Activated CD4-positive, alpha-beta T cell treated with anti-CD3 and anti-CD28 coated beads, Interleukin-2, amount 10 ng/mL, durations not matched to agents 24 days and 14 days (primary cell): ENCODE measurements around the gene CNGA4. TPM values are rescaled to one million over a fixed set of nuclear protein-coding genes. Genes with fewer than 3 reads are reported as not detected.

Experiments
- total RNA-seq: library from RNA; stranded (reverse); gene quantifications from 2 replicates; pipeline ENCODE4 v1.2.3, GENCODE V29; 2022

The CNGA4 gene
- total RNA-seq, 1 donor from 2014 or later, result not detected

Other genes starting within 250 kb of the CNGA4 start
- gene OR56A4, start 232.1 kb upstream of the CNGA4 start, total RNA-seq, result 0.05 TPM in 1 of 2 replicates, not detected in the other
- gene OR56A1, start 208.3 kb upstream of the CNGA4 start, total RNA-seq, result not detected in 2 replicates
- gene OR56B4, start 131.4 kb upstream of the CNGA4 start, total RNA-seq, result not detected in 2 replicates
- gene OR52B2, start 68.8 kb upstream of the CNGA4 start, total RNA-seq, result not detected in 2 replicates
- not detected in 2 replicates for gene OR52W1, start 39.9 kb upstream of the CNGA4 start, total RNA-seq
- not detected in 2 replicates for gene C11orf42, start 33.5 kb upstream of the CNGA4 start, total RNA-seq
- 19.3 and 20.2 TPM in 2 replicates for gene FHIP1B, start 4.5 kb upstream of the CNGA4 start, total RNA-seq
- gene CCKBR, start 20.7 kb downstream of the CNGA4 start, total RNA-seq, result not detected in 2 replicates
- gene CAVIN3, start 81.4 kb downstream of the CNGA4 start, total RNA-seq, result 35.7 and 36.0 TPM in 2 replicates
- gene SMPD1, start 151.4 kb downstream of the CNGA4 start, total RNA-seq, result 9.4 and 10.0 TPM in 2 replicates
- gene APBB1, start 180.0 kb downstream of the CNGA4 start, total RNA-seq, result 24.1 TPM in 2 replicates
- gene HPX, start 201.9 kb downstream of the CNGA4 start, total RNA-seq, result not detected in 2 replicates
- 3.4 and 4.1 TPM in 2 replicates for gene TRIM3, start 234.9 kb downstream of the CNGA4 start, total RNA-seq
- 50.8 and 51.2 TPM in 2 replicates for gene ARFIP2, start 242.2 kb downstream of the CNGA4 start, total RNA-seq
- gene TIMM10B, start 242.4 kb downstream of the CNGA4 start, total RNA-seq, result 41.3 and 47.4 TPM in 2 replicates